A549 (cell line): ENCODE measurements around the gene TDRD9. TPM values are rescaled to one million over a fixed set of nuclear protein-coding genes. Genes with fewer than 3 reads are reported as not detected.

Experiments used
- ATAC-seq, 2 experiments: fragments of 200-7000 bp in 1 of 2; fragments of >200 bp in 1 of 2; cut with Nextera tagmentation in 1 of 2; cut with Tn5 transposase in 1 of 2; 3 replicates each; pipeline versions ENCODE4 v1.8.0 to v1.9.1; 2018 to 2020; ENCODE audit warnings: mild to moderate bottlenecking in 1 of 2, moderate library complexity in 1 of 2
- CTCF ChIA-PET: fragments of 300-600 bp; sonication (Branson Sonifier 250); formaldehyde crosslinking; extraction: SDS; loops from one replicate; lab custom pipeline; 2021; ENCODE audit warnings: antibody characterized with exemption, inconsistent platforms; lab: Yijun Ruan, JAX
- POLR2A ChIA-PET: fragments of 350-600 bp; formaldehyde crosslinking; extraction: SDS; loops from one replicate; lab custom pipeline; 2021; ENCODE audit warnings: antibody characterized with exemption, inconsistent platforms; lab: Yijun Ruan, JAX
- DNase-seq, 2 experiments: peaks; one replicate each; pipeline versions ENCODE4 v3.0.0 to v3.0.0-alpha.2; 2011 to 2016; ENCODE audit warnings: low read depth in 1 of 2, low spot score in 1 of 2
- FAIRE-seq: peaks from 2 replicates; lab custom pipeline; 2011; peaks lifted over from hg19 to GRCh38; lab: Jason Lieb, UNC
- H3K27ac ChIP-seq, 2 experiments: fragments of >200 bp; sonication (Bioruptor Twin); formaldehyde crosslinking; 3 replicates each; pipeline ENCODE4 v1.5.1; 2016 to 2017
- H3K4me1 ChIP-seq: fragments of >200 bp; sonication (Bioruptor Twin); formaldehyde crosslinking; 3 replicates; pipeline ENCODE4 v1.6.1; 2016
- H3K4me2 ChIP-seq: fragments of >200 bp; sonication (Bioruptor Twin); formaldehyde crosslinking; 3 replicates; pipeline ENCODE4 v1.6.1; 2016
- H3K4me3 ChIP-seq: fragments of >200 bp; sonication (Bioruptor Twin); formaldehyde crosslinking; 3 replicates; pipeline ENCODE4 v1.5.1; 2016
- H3K9me3 ChIP-seq: fragments of >200 bp; sonication (Bioruptor Twin); formaldehyde crosslinking; 3 replicates; pipeline ENCODE4 v1.6.1; 2016
- CBX2 ChIP-seq: fragments of 200-600 bp; sonication (generic); IDR thresholded peaks from 2 replicates; pipeline ENCODE4 v1.6.1; 2016; ENCODE audit warnings: low read depth, mild to moderate bottlenecking, borderline replicate concordance
- CHD2 ChIP-seq: fragments of 150-350 bp; IDR thresholded peaks from 2 replicates; pipeline ENCODE4 v1.6.1; 2014; ENCODE audit warnings: low read length; ENCODE audit not compliant: partially characterized antibody
- EHF ChIP-seq: fragments of 250-450 bp; sonication (Bioruptor Pico); IDR thresholded peaks from 2 replicates; pipeline ENCODE4 v1.5.0; 2020; ENCODE audit warnings: mild to moderate bottlenecking
- ESRRA ChIP-seq: fragments of 150-350 bp; IDR thresholded peaks from 2 replicates; pipeline ENCODE4 v1.6.1; 2014; ENCODE audit warnings: mild to moderate bottlenecking, low read length, borderline replicate concordance
- HEYL ChIP-seq: fragments of 250-450 bp; sonication (Bioruptor Pico); IDR thresholded peaks from 2 replicates; pipeline ENCODE4 v1.8.0; 2021; ENCODE audit warnings: mild to moderate bottlenecking, moderate library complexity
- HOXB5 ChIP-seq: fragments of 250-450 bp; sonication (Bioruptor Pico); IDR thresholded peaks from 2 replicates; pipeline ENCODE4 v1.5.0; 2020; ENCODE audit warnings: mild to moderate bottlenecking, moderate library complexity
- JUN ChIP-seq, 2 experiments: fragments of >200 bp; sonication (Bioruptor Twin); formaldehyde crosslinking; IDR thresholded peaks; 2 replicates in 1 of 2; 3 replicates in 1 of 2; pipeline ENCODE4 v1.6.1; 2016 to 2017
- JUNB ChIP-seq: fragments of >200 bp; sonication (Bioruptor Twin); formaldehyde crosslinking; IDR thresholded peaks from 2 replicates; pipeline ENCODE4 v1.6.1; 2016
- MAFK ChIP-seq: fragments of 450-650 bp; IDR thresholded peaks from 2 replicates; pipeline ENCODE4 v1.6.1; 2014; ENCODE audit not compliant: partially characterized antibody
- MAZ ChIP-seq: fragments of 150-350 bp; IDR thresholded peaks from 2 replicates; pipeline ENCODE4 v1.6.1; 2014; ENCODE audit warnings: antibody characterized with exemption, low read depth, low read length, borderline replicate concordance
- NFE2L2 ChIP-seq: fragments of 150-350 bp; conservative IDR thresholded peaks from 2 replicates; pipeline ENCODE4 v1.6.1; 2014; ENCODE audit warnings: low read length
- PHF8 ChIP-seq: fragments of 200-600 bp; sonication (generic); IDR thresholded peaks from 2 replicates; pipeline ENCODE4 v1.6.1; 2016; ENCODE audit warnings: low read depth, mild to moderate bottlenecking, antibody characterized with exemption, moderate library complexity, borderline replicate concordance
- POLR2A ChIP-seq: IDR thresholded peaks from 2 replicates; pipeline ENCODE4 v1.6.1; 2012; ENCODE audit warnings: mild to moderate bottlenecking, low read length
- RAD21 ChIP-seq, 2 experiments: fragments of >200 bp in 1 of 2; sonication (Bioruptor Twin) in 1 of 2; formaldehyde crosslinking in 1 of 2; IDR thresholded peaks in 1 of 2; conservative IDR thresholded peaks in 1 of 2; 2 replicates in 1 of 2; 3 replicates in 1 of 2; pipeline ENCODE4 v1.6.1; 2012 to 2018; ENCODE audit warnings: inconsistent platforms in 1 of 2
- RNF2 ChIP-seq: fragments of 200-600 bp; sonication (generic); IDR thresholded peaks from 2 replicates; pipeline ENCODE4 v1.6.1; 2016; ENCODE audit warnings: low read depth, mild to moderate bottlenecking, antibody characterized with exemption, moderate library complexity, borderline replicate concordance
- TFCP2L1 ChIP-seq: fragments of 250-450 bp; sonication (Bioruptor Pico); IDR thresholded peaks from 2 replicates; pipeline ENCODE4 v1.5.0; 2021; ENCODE audit warnings: mild to moderate bottlenecking
- WGBS: methylation state at CpG from one replicate; pipeline ENCODE4 v1.1.6; 2017; ENCODE audit errors: missing lambda C conversion rate; 5-methylcytosine and 5-hydroxymethylcytosine counted together
- polyA minus RNA-seq: library from RNA; depleted of rRNA, polyadenylated mRNA; stranded (reverse); fragments of >200 nt; gene quantifications from 2 replicates; pipeline ENCODE4 v1.2.3, GENCODE V29; 2011; rRNA and poly(A)+ RNA removed
- polyA plus RNA-seq, 4 experiments: library from polyadenylated mRNA; depleted of rRNA in 3 of 4; stranded (reverse); fragments of >200 nt; fragmentation: RNase III in 1 of 4; extraction: RNeasy Plus Mini Kit Qiagen cat#74134 plus additional on column Dnase treatment in 1 of 4; gene quantifications; 2 replicates in 3 of 4; 3 replicates in 1 of 4; pipeline ENCODE4 v1.2.3, GENCODE V29; 2011 to 2017
- TF ChIP-seq, protein P1 (sequence below): IDR thresholded peaks from 2 replicates; pipeline ENCODE4 v1.6.1; 2012; ENCODE audit warnings: low read depth, borderline replicate concordance
- TF ChIP-seq, protein P2 (sequence below): fragments of >200 bp; sonication (Bioruptor Twin); formaldehyde crosslinking; IDR thresholded peaks from 2 replicates; pipeline ENCODE4 v1.6.1; 2016

TDRD9 gene, protein sequence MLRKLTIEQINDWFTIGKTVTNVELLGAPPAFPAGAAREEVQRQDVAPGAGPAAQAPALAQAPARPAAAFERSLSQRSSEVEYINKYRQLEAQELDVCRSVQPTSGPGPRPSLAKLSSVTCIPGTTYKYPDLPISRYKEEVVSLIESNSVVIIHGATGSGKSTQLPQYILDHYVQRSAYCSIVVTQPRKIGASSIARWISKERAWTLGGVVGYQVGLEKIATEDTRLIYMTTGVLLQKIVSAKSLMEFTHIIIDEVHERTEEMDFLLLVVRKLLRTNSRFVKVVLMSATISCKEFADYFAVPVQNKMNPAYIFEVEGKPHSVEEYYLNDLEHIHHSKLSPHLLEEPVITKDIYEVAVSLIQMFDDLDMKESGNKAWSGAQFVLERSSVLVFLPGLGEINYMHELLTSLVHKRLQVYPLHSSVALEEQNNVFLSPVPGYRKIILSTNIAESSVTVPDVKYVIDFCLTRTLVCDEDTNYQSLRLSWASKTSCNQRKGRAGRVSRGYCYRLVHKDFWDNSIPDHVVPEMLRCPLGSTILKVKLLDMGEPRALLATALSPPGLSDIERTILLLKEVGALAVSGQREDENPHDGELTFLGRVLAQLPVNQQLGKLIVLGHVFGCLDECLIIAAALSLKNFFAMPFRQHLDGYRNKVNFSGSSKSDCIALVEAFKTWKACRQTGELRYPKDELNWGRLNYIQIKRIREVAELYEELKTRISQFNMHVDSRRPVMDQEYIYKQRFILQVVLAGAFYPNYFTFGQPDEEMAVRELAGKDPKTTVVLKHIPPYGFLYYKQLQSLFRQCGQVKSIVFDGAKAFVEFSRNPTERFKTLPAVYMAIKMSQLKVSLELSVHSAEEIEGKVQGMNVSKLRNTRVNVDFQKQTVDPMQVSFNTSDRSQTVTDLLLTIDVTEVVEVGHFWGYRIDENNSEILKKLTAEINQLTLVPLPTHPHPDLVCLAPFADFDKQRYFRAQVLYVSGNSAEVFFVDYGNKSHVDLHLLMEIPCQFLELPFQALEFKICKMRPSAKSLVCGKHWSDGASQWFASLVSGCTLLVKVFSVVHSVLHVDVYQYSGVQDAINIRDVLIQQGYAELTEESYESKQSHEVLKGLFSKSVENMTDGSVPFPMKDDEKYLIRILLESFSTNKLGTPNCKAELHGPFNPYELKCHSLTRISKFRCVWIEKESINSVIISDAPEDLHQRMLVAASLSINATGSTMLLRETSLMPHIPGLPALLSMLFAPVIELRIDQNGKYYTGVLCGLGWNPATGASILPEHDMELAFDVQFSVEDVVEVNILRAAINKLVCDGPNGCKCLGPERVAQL (N-terminal part only)
- polyA plus RNA-seq (2011; rRNA removed) = 0.04 and 0.05 TPM in 2 replicates
- polyA plus RNA-seq (2012; cell fraction: cytosol; rRNA removed) = 0.01 TPM in 1 of 2 replicates, not detected in the other
- polyA plus RNA-seq (2012; cell fraction: nucleus; rRNA removed) = not detected in 2 replicates
- polyA plus RNA-seq (2017; fragmentation: RNase III; extraction: RNeasy Plus Mini Kit Qiagen cat#74134 plus additional on column Dnase treatment) = not detected in 3 replicates
- not detected in 2 replicates for polyA minus RNA-seq

DNA sequence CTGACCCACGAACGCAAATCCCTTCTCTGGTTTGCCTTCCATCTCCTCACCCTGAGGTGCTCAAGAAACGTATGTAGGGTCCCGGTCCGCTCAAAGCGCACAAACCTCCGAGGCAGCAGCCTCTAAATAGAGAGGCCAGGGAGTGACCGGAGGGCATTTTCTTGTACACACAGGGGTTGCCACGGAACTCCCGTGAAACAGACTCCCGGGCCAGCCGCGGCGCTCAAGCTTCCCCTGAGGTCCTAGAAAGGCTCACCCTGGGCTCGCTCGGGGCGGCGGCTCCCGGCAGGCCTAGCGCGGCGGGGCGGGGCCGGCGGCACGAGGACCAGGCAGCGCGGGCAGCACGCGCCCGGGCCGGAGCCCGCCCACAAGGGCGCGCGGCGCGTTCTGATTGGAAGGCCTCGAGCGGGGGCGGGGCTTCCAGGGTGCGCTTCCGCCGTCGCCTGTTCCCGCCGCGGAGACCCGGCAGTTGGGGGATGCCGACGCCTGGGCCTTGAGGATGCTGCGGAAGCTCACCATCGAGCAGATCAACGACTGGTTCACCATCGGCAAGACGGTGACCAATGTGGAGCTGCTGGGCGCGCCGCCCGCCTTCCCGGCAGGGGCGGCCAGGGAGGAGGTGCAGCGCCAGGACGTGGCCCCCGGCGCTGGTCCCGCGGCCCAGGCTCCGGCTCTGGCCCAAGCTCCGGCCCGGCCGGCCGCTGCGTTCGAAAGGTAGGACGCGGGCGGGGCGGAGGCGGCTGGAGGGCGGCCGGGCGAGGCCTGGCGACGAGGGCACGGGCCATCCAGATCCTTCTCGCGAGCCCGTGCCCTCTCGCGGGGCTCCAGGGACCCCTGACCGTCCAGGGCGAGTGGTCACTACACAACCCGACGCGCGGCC is at the start of gene TDRD9:
Gene TDRD9, plus strand, starts transcription at position 446 of the 880 bp plus-strand sequence. Its CDS starts 54 bp downstream, at position 500.
- no peak for FAIRE-seq

DNA sequence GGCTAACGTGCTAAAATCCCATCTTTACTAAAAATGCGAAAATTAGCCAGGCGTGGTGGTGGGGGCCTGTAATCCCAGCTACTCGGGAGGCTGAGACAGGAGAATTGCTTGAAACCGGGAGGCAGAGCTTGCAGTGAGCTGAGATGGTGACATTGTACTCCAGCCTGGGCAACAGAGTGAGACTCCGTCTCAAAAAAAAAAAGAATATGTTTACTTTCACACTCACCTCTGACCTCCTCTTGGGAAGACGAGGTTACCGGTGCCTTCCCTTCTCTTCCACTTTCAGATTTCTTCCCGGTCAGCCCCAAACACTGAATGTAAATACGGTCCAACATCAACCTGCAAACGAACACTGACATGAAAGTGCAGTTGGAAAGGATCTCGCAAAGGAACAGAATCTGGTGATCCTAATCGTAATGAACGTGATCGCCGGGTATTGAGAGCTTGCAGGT is 49.1 kb upstream of the TDRD9 start:
- no peak for FAIRE-seq
- H3K27ac ChIP-seq = peak overlapping the region; percentile 86 to 94
- ChIA-PET POLR2A (interaction anchor here (1.5 kb wide), 1 partner anchor 73 kb away, joined by 3 read pairs; no protein-coding TSS in a partner anchor), CTCF (interaction anchor here (0.7 to 16.4 kb wide), 4 partner anchors 21 to 202 kb away, joined by 3 to 122 read pairs (median 10); no protein-coding TSS in a partner anchor)
- H3K4me3 ChIP-seq = no peak overlapping the region
- peaks cover 21% of the 10 kb centered on the region for H3K4me1 ChIP-seq
- no peak for TF ChIP-seq TFCP2L1 (CRISPR knock-in tag)
- no peak for TF ChIP-seq HOXB5 (CRISPR knock-in tag)
- no peak for TF ChIP-seq JUNB
- TF ChIP-seq POLR2A = no peak
- TF ChIP-seq JUN (IDR thresholded peaks at IDR 0.05) = no peak
- TF ChIP-seq CBX2 = no peak
- ATAC-seq = no peak
- no peaks in the 10 kb centered on the region for H3K9me3 ChIP-seq
- 90% methylated on average over 16 of the region's 16 CpGs for WGBS
- H3K4me2 ChIP-seq = peak overlapping the region; percentile 96; the same call in 1 of the 3 replicates
- no peak for DNase-seq

More for the DNA sequence above, at the start of gene TDRD9:
- Histone ChIP-seq H3K9me3 (no peaks in the 10 kb centered on the region), H3K27ac (no peak within 1 kb of the TSS), H3K4me2 (no peak within 1 kb of the TSS), H3K4me1 (no peaks in the 10 kb centered on the region), H3K4me3 (no peak within 1 kb of the TSS)
- no peak for DNase-seq
- ChIA-PET CTCF (interaction anchor here (1.2 to 1.7 kb wide), 3 partner anchors 27 to 119 kb away, joined by 3 to 4 read pairs (median 4); no protein-coding TSS in a partner anchor), POLR2A (interaction anchor here (0.6 kb wide), 1 partner anchor 10 kb away, joined by 4 read pairs; no protein-coding TSS in a partner anchor)
- WGBS = 90% methylated on average over 58 of the region's 97 CpGs
- ATAC-seq = no peak
- TF ChIP-seq MAFK (no peak), HEYL (CRISPR knock-in tag) (no peak), RNF2 (no peak), ESRRA (no peak), PHF8 (no peak), MAZ (no peak), NFE2L2 (no peak), EHF (CRISPR knock-in tag) (no peak), RAD21 (conservative IDR thresholded peaks at IDR 0.05 in 1 of 2, IDR thresholded peaks at IDR 0.05 in 1 of 2) (no peak), CHD2 (no peak)
- TF ChIP-seq, protein P1, sequence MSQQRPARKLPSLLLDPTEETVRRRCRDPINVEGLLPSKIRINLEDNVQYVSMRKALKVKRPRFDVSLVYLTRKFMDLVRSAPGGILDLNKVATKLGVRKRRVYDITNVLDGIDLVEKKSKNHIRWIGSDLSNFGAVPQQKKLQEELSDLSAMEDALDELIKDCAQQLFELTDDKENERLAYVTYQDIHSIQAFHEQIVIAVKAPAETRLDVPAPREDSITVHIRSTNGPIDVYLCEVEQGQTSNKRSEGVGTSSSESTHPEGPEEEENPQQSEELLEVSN = no peak
- TF ChIP-seq, protein P2, sequence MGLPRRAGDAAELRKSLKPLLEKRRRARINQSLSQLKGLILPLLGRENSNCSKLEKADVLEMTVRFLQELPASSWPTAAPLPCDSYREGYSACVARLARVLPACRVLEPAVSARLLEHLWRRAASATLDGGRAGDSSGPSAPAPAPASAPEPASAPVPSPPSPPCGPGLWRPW = no peak
